HG02571 (cell line): ENCODE data around the gene ARHGEF39.
"Not testable (repeated sequence)": the region's sequence is repeated elsewhere in the genome, so short reads cannot be mapped to it uniquely, and the experiment has no call there.

Source experiments
- ATAC-seq: cut with Tn5 transposase; IDR thresholded peaks from one replicate; pipeline ENCODE4 v1.9.1; 2021; ENCODE audit warnings: mild to moderate bottlenecking, moderate library complexity; ENCODE audit not compliant: unreplicated experiment

The ARHGEF39 gene

GRCh38 chr9:35628389-35628991 lies 36.5 kb downstream of the ARHGEF39 start:
- no peak for ATAC-seq

DNA sequence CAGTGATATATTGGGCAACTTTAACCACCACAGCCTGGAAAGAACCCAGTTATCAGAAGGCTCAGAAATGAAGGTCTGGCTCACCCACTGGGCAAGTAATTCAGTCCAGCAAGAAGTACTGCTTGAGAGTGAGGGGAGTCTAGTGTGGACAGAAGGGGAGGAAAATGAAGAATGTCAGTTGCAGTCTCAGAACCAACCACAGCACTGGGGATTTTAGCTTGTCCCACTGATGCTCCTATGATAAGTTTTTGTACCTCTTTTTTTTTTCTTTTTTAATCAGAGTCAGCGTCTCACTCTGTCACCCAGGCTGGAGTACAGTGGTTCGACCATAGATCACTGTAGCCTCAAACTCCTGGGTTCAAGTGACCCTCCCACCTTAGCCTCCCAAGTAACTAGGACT lies 37.4 kb downstream of the ARHGEF39 start:
- no peak for ATAC-seq

DNA sequence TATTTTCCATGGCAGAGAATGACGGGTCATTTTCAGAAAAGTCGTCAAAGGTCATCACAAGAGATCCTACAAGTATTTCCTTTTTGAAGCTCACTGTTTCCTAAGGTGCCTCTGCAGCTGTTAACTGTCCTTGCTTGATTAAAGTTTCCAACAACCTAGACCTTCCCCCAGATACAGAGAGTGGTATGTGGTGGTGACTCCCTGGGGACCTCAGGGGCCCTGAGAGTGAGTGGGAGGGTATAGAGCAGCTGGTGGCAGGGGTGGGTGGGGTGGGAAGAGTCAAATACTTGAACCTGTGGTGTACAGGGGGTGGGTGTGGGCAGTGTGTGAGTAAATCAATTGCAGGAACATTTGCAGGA lies 45.2 kb downstream of the ARHGEF39 start:
- peak; percentile 56 for ATAC-seq

DNA sequence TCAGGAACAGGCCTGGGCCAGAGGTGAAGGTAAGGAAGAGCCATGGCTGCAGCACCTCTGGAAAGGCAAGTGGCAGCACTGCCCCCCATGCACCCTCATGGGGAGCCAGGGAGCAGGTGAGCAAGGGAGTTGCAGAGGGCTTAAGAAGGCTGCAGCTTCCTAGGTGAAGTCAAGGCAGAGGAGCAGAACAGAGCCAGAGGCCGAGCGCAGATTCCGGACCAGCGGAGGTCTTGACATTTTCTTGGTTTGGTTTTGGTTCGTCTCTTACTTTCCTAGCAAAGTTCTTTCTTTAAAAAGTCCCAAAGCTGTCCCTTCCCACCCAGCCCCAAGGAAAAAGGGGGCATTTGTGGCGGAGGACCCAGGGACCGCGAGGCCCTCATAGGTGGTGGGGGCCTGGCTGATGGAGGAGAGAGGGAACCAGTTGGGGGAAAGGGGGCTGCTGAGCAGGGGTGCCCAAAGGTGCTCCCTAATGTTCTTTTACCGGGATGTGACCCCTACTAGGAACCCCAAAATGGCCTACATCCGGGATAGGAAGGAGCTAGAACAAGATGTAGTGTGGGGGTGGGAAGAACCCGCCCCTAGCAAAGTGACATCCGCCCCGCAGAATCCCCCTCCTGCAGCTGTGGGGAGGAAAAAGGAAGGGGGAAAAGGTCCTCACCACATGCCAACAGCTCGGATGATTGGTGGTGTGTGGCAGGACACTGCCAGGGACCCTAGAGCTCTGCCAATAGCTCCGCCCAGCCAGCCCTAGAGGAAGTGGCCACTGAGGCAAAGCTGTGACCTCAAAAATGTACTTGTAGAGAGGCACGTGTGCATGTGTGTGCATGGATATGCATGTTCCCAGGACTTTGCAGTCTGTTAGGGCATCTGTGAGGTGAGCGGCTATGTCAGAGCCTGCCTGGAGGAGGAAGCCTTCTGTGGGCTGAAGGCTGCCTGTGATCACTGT lies 45.9 kb downstream of the ARHGEF39 start:
- peak; percentile 21 for ATAC-seq

GRCh38 chr9:35618325-35618727 lies 46.7 kb downstream of the ARHGEF39 start, which contains the start of gene CD72:
TSS of gene CD72 (minus strand) at chr9:35618413. CDS start at chr9:35618303, 110 bp downstream.
- ATAC-seq, result no peak

- no peak for ATAC-seq
Measured at GRCh38 chr9:35617548-35617947, 47.4 kb downstream of the ARHGEF39 start.

- ATAC-seq, result no peak
Measured at GRCh38 chr9:35616681-35617459, 48.1 kb downstream of the ARHGEF39 start.

DNA sequence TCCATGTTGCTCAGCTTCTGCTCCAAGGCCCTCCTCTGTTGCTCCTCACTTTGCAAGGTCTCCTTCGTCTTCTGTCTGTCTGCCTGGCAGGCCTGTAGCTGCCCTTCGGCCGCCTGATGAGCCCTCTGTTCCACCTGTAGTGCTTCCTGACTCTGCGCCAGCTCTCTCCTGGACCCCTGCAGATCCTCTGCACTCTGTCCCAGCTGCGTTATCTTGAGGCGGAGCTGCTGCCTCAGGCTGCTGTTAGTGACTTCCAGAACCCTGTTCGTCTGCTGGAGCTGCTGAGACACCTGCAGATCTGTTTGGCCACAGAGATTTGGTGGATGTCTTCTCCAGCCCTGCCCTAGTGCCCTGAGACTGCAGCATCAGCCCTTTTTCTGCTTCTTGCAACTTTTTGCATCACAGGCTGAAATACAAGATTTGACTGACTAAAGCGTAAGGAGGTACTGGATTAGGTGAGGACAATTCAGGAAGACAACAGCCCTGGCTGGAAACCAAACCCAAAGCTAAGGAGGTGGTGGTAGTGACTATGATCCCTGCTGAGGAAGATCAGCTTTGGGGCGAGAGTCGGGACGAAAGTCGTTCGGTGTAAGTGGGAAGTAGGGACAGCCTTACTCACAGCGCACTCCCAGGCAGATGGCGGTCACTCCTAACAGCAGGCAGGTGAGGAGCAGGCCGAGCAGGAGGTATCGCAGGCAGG lies 48.9 kb downstream of the ARHGEF39 start:
- no peak for ATAC-seq

GRCh38 chr9:35612843-35613242 lies 52.2 kb downstream of the ARHGEF39 start:
- no peak for ATAC-seq

- not testable (repeated sequence) for ATAC-seq
Measured at GRCh38 chr9:35612066-35612465, 52.9 kb downstream of the ARHGEF39 start.

GRCh38 chr9:35611230-35611797 lies 53.7 kb downstream of the ARHGEF39 start:
- no peak for ATAC-seq

- no peak for ATAC-seq
Measured at GRCh38 chr9:35609820-35610163, 55.2 kb downstream of the ARHGEF39 start.
